ENCODE measurements around the gene PIP4K2C. TPM values are rescaled to one million over a fixed set of nuclear protein-coding genes. Genes with fewer than 3 reads are reported as not detected.
A peak's percentile ranks its signal among the peaks of the same experiment; 100 is the strongest.

The PIP4K2C gene
- polyA plus RNA-seq, 6 donors from 2014 or later, result 15.8 to 42.0 (median 19.1) TPM

DNA sequence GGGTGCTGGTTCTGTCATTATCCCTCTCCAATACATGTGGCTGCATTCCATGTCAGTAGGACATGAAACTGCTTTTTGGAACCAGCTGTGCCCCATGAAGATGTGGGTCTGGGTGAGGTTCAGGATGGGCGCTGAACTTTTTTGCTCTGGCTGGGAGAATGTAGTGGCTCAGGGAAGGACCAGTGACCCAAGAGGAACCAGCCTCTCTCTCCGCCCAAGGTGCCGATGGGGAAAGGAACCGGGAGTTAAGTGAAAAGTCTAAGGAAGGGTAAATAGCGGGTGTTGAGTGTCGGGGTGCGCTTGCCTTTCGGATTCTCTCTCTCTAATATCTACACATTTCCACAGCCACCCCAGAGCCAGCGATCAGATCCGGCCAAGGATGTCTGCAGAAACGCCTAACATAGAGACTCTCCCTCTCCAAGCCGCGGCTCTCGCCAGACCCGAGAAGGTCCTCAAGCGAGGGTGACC is 28.0 kb downstream of the PIP4K2C start:
- ATAC-seq (ENCODE audit: low read depth in 2 of 2) (no peak), DNase-seq (no peak)
- Mint-ChIP-seq H3K4me3 (peak overlapping the region; percentile 38 to 91 (median 58)), H3K27ac (peak overlapping the region in 4 of 6 donors; percentile 15 to 86 (median 72)), H3K36me3 (no peaks in the 10 kb centered on the region), H3K9me3 (no peaks in the 10 kb centered on the region), H3K4me1 (peaks cover 45 to 71% (median 57%) of the 10 kb centered on the region in 3 donors), H3K27me3 (peaks cover 66 to 91% (median 87%) of the 10 kb centered on the region in 3 donors)

GRCh38 chr12:57619434-57620244 is 28.6 kb downstream of the PIP4K2C start:
- Mint-ChIP-seq H3K36me3 (no peaks in the 10 kb centered on the region), H3K9me3 (no peaks in the 10 kb centered on the region), H3K27ac (no peak overlapping the region), H3K27me3 (peaks cover 64 to 98% (median 94%) of the 10 kb centered on the region in 3 donors), H3K4me1 (peaks cover 39 to 64% (median 51%) of the 10 kb centered on the region in 3 donors), H3K4me3 (peak overlapping the region in 7 of 8 donors; percentile 38 to 91 (median 71))
- peak; percentile 27 to 29 for ATAC-seq (ENCODE audit: low read depth in 2 of 2)
- DNase-seq, result peak; percentile 25

- Mint-ChIP-seq H3K9me3 (no peaks in the 10 kb centered on the region), H3K27ac (peak overlapping the region in 2 of 6 donors; percentile 26 to 57), H3K4me1 (peaks cover 31 to 57% (median 44%) of the 10 kb centered on the region in 3 donors), H3K4me3 (peak overlapping the region; percentile 56 to 92 (median 87)), H3K36me3 (no peaks in the 10 kb centered on the region), H3K27me3 (peaks cover 69 to 98% (median 98%) of the 10 kb centered on the region in 3 donors)
- ATAC-seq (ENCODE audit: low read depth in 2 of 2), result peak in 1 of 2 donors; percentile 2
- no peak for DNase-seq
Observed at GRCh38 chr12:57620245-57620935, 29.4 kb downstream of the PIP4K2C start.

DNA sequence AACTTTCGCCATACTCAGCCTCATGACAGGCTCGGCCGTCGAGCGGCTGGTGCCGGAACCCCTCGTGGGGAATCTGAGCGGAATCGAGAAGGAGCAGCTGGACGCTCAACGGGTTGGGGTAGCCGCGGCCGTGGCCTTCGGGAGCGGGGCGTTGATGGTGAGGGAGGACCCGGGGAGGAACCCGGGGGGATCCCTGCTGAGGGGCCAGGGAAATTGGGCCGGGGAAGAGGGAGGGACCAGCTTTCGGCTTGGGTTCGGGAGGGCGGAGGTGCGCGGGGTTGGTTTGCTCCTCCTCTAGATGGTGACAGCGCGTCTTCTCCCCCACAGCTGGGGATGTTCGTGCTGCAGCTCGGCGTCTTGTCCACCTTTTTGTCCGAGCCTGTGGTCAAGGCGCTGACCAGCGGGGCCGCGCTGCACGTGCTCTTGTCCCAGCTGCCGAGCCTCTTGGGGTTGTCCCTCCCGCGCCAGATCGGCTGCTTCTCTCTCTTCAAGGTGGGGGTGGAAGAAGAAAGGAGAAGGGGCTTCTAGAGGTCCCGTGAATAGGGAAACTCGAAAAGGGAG is 30.0 kb downstream of the PIP4K2C start:
- ATAC-seq (ENCODE audit: low read depth in 2 of 2) (peak in 1 of 2 donors; percentile 17), DNase-seq (peak; percentile 24)
- Mint-ChIP-seq H3K27ac (peak overlapping the region in 5 of 6 donors; percentile 13 to 84 (median 56)), H3K36me3 (no peaks in the 10 kb centered on the region), H3K9me3 (no peaks in the 10 kb centered on the region), H3K27me3 (peaks cover 76 to 98% (median 98%) of the 10 kb centered on the region in 3 donors), H3K4me1 (peaks cover 28 to 51% (median 38%) of the 10 kb centered on the region in 3 donors), H3K4me3 (peak overlapping the region; percentile 56 to 92 (median 87))

DNA sequence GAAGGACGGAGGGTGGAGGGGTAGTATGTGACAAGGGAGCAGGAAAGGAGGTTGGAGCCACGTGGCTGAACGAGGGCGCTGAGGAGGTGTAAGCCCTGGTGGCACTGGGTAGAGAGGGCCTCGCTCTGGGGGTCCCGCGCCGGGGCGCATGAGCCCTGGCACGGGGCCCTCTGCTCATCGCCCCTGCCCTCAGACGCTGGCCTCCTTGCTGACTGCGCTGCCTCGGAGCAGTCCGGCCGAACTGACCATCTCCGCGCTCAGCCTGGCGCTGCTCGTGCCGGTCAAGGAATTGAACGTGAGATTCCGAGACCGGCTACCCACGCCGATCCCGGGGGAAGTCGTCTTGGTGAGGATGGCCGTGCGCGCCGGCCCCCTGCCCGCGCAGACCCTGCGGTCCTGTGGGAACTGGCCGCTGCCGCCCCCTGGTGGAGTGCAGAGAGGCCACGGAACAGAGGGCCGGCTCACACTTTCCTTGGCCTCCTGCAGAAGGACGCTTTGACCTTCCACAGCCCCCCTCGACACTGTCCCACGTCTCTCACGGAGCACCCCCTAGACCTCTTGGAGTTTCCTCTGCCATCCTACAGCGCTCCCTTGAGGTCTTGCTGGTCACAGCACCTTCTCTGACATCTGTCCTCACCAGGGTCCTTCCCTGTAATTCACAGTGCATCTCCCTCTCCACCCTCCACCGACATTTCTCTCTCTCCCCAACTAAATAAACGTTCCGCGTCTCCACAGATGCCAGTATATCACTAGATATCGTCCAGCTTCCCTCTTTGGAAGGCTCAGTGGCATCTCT is 30.7 kb downstream of the PIP4K2C start:
- peak overlapping the region; percentile 56 to 92 (median 87) for H3K4me3 Mint-ChIP-seq
- H3K27ac Mint-ChIP-seq, result peak overlapping the region in 3 of 6 donors; percentile 57 to 84 (median 59)

DNA sequence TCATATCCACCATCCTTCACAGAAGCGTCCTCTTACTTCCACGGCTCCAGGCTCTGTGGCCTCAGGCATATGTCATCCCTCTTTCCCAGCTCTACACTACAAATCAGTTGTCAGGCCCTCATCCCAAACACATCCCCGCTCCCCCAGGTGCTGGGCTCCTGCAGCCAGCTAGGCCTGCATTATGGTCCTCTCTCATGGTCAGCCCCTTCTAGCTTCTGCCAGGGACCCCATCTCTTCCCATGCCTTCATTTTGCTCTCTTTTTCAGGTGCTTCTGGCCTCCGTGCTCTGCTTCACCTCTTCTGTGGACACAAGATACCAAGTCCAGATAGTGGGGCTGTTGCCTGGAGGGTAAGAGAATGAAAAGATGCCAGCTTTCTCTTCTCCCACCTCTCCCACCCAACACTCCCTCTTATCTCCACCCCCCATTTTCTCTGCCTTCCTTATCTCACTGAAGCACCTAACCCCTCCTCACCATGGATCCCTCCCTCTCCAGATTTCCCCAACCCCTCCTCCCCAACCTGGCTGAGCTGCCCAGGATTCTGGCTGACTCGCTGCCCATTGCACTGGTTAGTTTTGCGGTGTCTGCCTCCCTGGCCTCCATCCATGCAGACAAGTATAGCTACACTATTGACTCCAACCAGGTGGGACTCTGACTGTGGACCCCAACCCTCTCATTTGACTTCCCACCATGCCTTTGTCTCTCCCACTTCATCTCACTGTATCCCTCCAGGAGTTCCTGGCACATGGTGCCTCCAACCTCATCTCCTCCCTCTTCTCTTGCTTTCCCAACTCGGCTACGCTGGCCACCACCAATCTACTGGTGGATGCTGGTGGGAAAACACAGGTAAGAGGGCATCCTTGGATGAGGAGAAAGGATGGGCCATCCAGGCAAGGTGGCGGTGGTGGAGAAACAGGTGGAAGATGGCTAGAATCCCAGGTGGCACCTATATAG is 31.6 kb downstream of the PIP4K2C start:
- H3K4me3 Mint-ChIP-seq, result peak overlapping the region; percentile 56 to 92 (median 84)
- H3K36me3 Mint-ChIP-seq, result no peaks in the 10 kb centered on the region
- peak overlapping the region in 1 of 6 donors; percentile 67 for H3K27ac Mint-ChIP-seq
- peaks cover 33 to 59% (median 38%) of the 10 kb centered on the region in 3 donors for H3K4me1 Mint-ChIP-seq
- no peaks in the 10 kb centered on the region for H3K9me3 Mint-ChIP-seq
- ATAC-seq (ENCODE audit: low read depth in 2 of 2), result no peak
- H3K27me3 Mint-ChIP-seq, result peaks cover 77 to 98% (median 97%) of the 10 kb centered on the region in 3 donors
- DNase-seq, result no peak

More for the DNA sequence above, 30.7 kb downstream of the PIP4K2C start:
- ATAC-seq (ENCODE audit: low read depth in 2 of 2), result peak; percentile 69 to 75
- Mint-ChIP-seq H3K9me3 (no peaks in the 10 kb centered on the region), H3K4me1 (peaks cover 28 to 51% (median 34%) of the 10 kb centered on the region in 3 donors), H3K36me3 (no peaks in the 10 kb centered on the region), H3K27me3 (peaks cover 75 to 98% (median 98%) of the 10 kb centered on the region in 3 donors)
- DNase-seq, result peak; percentile 50

DNA sequence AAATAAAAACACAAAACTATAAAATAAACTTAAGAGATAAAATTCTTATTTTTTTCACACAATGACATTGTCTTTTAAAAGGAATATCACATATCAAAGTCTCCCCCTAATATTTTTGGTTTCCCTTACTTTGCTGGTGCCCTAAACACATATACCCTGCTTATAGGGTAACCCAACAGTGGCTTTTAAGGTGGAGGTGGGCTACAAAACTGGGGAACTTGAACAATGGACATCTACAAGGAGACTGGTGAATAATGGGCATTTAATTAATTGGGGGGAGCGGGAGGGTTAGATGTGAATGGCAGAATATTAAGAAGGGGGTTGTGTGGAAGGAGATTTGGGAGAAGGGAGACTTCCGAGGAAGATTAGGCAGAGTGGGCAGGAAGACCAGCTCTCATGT is 32.4 kb downstream of the PIP4K2C start:
- ATAC-seq (ENCODE audit: low read depth in 2 of 2) (no peak), DNase-seq (no peak)
- Mint-ChIP-seq H3K36me3 (no peaks in the 10 kb centered on the region), H3K4me1 (peaks cover 38 to 59% (median 44%) of the 10 kb centered on the region in 3 donors), H3K27me3 (peaks cover 74 to 98% (median 95%) of the 10 kb centered on the region in 3 donors), H3K4me3 (peak overlapping the region in 1 of 8 donors; percentile 74), H3K9me3 (no peaks in the 10 kb centered on the region), H3K27ac (no peak overlapping the region)

- no peaks in the 10 kb centered on the region for H3K36me3 Mint-ChIP-seq
- ATAC-seq (ENCODE audit: low read depth in 2 of 2) (no peak), DNase-seq (no peak)
- H3K27me3 Mint-ChIP-seq, result peaks cover 75 to 100% (median 95%) of the 10 kb centered on the region in 3 donors
- H3K9me3 Mint-ChIP-seq, result no peaks in the 10 kb centered on the region
- H3K4me1 Mint-ChIP-seq, result peaks cover 37 to 57% (median 43%) of the 10 kb centered on the region in 3 donors
- no peak overlapping the region for H3K4me3 Mint-ChIP-seq
- H3K27ac Mint-ChIP-seq, result no peak overlapping the region
Observed at GRCh38 chr12:57623811-57624390, 32.9 kb downstream of the PIP4K2C start.

- DNase-seq (no peak), ATAC-seq (ENCODE audit: low read depth in 2 of 2) (no peak)
- Mint-ChIP-seq H3K27ac (no peak overlapping the region), H3K36me3 (no peaks in the 10 kb centered on the region), H3K9me3 (no peaks in the 10 kb centered on the region), H3K27me3 (peaks cover 77 to 100% (median 95%) of the 10 kb centered on the region in 3 donors), H3K4me3 (no peak overlapping the region), H3K4me1 (peaks cover 31 to 49% (median 37%) of the 10 kb centered on the region in 3 donors)
Observed at GRCh38 chr12:57624441-57625220, 33.6 kb downstream of the PIP4K2C start.

GRCh38 chr12:57625261-57626032 is 34.5 kb downstream of the PIP4K2C start:
- no peaks in the 10 kb centered on the region for H3K9me3 Mint-ChIP-seq
- H3K4me3 Mint-ChIP-seq, result peak overlapping the region in 2 of 8 donors; percentile 40 to 42
- peak overlapping the region in 1 of 6 donors; percentile 17 for H3K27ac Mint-ChIP-seq

More at GRCh38 chr12:57625261-57626032, 34.5 kb downstream of the PIP4K2C start:
- no peak for ATAC-seq (ENCODE audit: low read depth in 2 of 2)
- Mint-ChIP-seq H3K36me3 (no peaks in the 10 kb centered on the region), H3K4me1 (peaks cover 27 to 41% (median 30%) of the 10 kb centered on the region in 3 donors), H3K27me3 (peaks cover 70 to 100% (median 98%) of the 10 kb centered on the region in 3 donors)
- DNase-seq, result no peak
